ENCODE results near the gene ACBD5.

Gene ACBD5

DNA sequence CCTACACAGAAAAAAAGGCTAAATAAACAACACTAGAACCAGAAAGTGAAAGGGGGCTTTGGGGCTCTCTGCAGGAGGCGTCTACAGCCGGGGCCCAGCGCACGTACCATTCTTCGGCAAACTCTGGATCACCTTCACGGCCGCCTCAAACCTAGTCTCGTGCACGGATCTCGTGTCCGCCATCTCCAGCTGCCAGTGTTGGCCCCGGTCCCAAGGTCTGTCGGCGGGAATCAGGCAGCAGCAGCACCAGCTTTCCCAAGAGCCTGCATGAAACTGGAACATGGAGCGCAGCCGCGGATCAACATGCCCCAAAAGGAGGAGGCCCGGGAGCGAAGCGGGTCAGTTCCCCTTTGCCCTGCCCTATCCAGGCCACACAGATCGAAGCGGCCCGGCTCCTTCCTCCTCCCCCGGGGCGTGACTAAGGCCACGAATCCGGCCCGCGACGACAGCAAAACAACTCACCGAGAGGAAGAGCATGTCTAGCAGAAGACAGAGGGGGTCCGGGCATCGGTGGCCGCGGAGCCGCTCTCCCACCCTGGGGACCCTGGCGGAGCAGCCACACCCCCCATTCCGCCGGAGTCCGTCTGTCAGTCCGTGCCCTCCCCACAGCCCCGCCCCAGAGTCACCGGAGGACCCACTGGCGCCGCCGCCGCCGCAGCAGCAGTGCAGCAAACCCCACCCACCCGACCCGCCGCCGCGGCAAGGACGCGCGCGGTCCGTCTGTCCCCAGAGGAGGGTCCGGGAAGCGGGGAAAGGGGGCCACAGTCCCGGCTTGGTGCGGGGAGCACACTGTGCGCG lies at the start of gene ACBD5 (continued):
- TF ChIP-seq ZNF449 (tag by site-specific recombination; IDR thresholded peaks at IDR 0.05) = no peak; the same call in 1 of the 2 replicates
- TF ChIP-seq ZNF274 (IDR thresholded peaks at IDR 0.05; ENCODE audit: low read length) = no peak
- no peak for TF ChIP-seq ZNF274 (tag by site-specific recombination; IDR thresholded peaks at IDR 0.05; ENCODE audit: borderline replicate concordance)
- TF ChIP-seq ZSCAN5A (tag by site-specific recombination; IDR thresholded peaks at IDR 0.05) = no peak
- no peak for TF ChIP-seq EGR2 (tag by site-specific recombination; IDR thresholded peaks at IDR 0.05; ENCODE audit: low read depth)
- TF ChIP-seq ZNF19 (tag by site-specific recombination; IDR thresholded peaks at IDR 0.05; ENCODE audit: low read depth) = no peak
- no peak for TF ChIP-seq ZNF416 (tag by site-specific recombination; IDR thresholded peaks at IDR 0.05)
- TF ChIP-seq ZNF701 (tag by site-specific recombination; IDR thresholded peaks at IDR 0.05) = no peak
- TF ChIP-seq ZNF366 (tag by site-specific recombination; conservative IDR thresholded peaks at IDR 0.05) = peak; percentile 39
- no peak for TF ChIP-seq ZNF211 (tag by site-specific recombination; IDR thresholded peaks at IDR 0.05; ENCODE audit: low read depth)
- no peak for TF ChIP-seq ZNF791 (tag by site-specific recombination; IDR thresholded peaks at IDR 0.05)
- peak; percentile 40; the same call in 1 of the 2 replicates for TF ChIP-seq ZNF629 (tag by site-specific recombination; IDR thresholded peaks at IDR 0.05)
- TF ChIP-seq, protein P1, sequence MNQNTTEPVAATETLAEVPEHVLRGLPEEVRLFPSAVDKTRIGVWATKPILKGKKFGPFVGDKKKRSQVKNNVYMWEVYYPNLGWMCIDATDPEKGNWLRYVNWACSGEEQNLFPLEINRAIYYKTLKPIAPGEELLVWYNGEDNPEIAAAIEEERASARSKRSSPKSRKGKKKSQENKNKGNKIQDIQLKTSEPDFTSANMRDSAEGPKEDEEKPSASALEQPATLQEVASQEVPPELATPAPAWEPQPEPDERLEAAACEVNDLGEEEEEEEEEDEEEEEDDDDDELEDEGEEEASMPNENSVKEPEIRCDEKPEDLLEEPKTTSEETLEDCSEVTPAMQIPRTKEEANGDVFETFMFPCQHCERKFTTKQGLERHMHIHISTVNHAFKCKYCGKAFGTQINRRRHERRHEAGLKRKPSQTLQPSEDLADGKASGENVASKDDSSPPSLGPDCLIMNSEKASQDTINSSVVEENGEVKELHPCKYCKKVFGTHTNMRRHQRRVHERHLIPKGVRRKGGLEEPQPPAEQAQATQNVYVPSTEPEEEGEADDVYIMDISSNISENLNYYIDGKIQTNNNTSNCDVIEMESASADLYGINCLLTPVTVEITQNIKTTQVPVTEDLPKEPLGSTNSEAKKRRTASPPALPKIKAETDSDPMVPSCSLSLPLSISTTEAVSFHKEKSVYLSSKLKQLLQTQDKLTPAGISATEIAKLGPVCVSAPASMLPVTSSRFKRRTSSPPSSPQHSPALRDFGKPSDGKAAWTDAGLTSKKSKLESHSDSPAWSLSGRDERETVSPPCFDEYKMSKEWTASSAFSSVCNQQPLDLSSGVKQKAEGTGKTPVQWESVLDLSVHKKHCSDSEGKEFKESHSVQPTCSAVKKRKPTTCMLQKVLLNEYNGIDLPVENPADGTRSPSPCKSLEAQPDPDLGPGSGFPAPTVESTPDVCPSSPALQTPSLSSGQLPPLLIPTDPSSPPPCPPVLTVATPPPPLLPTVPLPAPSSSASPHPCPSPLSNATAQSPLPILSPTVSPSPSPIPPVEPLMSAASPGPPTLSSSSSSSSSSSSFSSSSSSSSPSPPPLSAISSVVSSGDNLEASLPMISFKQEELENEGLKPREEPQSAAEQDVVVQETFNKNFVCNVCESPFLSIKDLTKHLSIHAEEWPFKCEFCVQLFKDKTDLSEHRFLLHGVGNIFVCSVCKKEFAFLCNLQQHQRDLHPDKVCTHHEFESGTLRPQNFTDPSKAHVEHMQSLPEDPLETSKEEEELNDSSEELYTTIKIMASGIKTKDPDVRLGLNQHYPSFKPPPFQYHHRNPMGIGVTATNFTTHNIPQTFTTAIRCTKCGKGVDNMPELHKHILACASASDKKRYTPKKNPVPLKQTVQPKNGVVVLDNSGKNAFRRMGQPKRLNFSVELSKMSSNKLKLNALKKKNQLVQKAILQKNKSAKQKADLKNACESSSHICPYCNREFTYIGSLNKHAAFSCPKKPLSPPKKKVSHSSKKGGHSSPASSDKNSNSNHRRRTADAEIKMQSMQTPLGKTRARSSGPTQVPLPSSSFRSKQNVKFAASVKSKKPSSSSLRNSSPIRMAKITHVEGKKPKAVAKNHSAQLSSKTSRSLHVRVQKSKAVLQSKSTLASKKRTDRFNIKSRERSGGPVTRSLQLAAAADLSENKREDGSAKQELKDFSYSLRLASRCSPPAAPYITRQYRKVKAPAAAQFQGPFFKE (tag by site-specific recombination; IDR thresholded peaks at IDR 0.05; ENCODE audit: borderline replicate concordance) = no peak
- TF ChIP-seq ZNF48 (tag by site-specific recombination; IDR thresholded peaks at IDR 0.05) = no peak
- TF ChIP-seq, protein P2, sequence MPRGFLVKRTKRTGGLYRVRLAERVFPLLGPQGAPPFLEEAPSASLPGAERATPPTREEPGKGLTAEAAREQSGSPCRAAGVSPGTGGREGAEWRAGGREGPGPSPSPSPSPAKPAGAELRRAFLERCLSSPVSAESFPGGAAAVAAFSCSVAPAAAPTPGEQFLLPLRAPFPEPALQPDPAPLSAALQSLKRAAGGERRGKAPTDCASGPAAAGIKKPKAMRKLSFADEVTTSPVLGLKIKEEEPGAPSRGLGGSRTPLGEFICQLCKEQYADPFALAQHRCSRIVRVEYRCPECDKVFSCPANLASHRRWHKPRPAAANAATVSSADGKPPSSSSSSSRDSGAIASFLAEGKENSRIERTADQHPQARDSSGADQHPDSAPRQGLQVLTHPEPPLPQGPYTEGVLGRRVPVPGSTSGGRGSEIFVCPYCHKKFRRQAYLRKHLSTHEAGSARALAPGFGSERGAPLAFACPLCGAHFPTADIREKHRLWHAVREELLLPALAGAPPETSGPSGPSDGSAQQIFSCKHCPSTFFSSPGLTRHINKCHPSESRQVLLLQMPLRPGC (tag by site-specific recombination; IDR thresholded peaks at IDR 0.05) = no peak
- peak; percentile 38; the same call in 1 of the 2 replicates for TF ChIP-seq ZNF596 (tag by site-specific recombination; IDR thresholded peaks at IDR 0.05)
- TF ChIP-seq ZNF148 (tag by site-specific recombination; IDR thresholded peaks at IDR 0.05; ENCODE audit: borderline replicate concordance) = no peak
- no peak; the same call in 1 of the 2 replicates for TF ChIP-seq REST (tag by site-specific recombination; IDR thresholded peaks at IDR 0.05)
- no peak for TF ChIP-seq ZFHX2 (tag by site-specific recombination; conservative IDR thresholded peaks at IDR 0.05)
- TF ChIP-seq ZNF335 (tag by site-specific recombination; conservative IDR thresholded peaks at IDR 0.05) = peak; percentile 96
- no peak for TF ChIP-seq ZNF621 (tag by site-specific recombination; IDR thresholded peaks at IDR 0.05)
- TF ChIP-seq ZNF112 (tag by site-specific recombination; IDR thresholded peaks at IDR 0.05) = no peak
